Right renal pelvis (tissue), 4 donors: ENCODE data around the gene NKD2. TPM values are rescaled to one million over a fixed set of nuclear protein-coding genes. Genes with fewer than 3 reads are reported as not detected.
"Not testable (repeated sequence)": the region's sequence is repeated elsewhere in the genome, so short reads cannot be mapped to it uniquely, and the experiment has no call there.

ENCODE experiments used
- DNase-seq, 4 donors: peaks; one replicate each; pipeline ENCODE4 v3.0.0-alpha.2; 2013; ENCODE audit warnings: low read depth in 4 of 4, low spot score in 3 of 4, missing footprints in 1 of 4
- polyA plus RNA-seq, 4 donors: library from polyadenylated mRNA; unstranded; fragments of 120-200 nt; gene quantifications; one replicate each; pipeline ENCODE4 v1.2.1, GENCODE V29; 2013; ENCODE audit not compliant: insufficient read length in 4 of 4

Gene NKD2
- polyA plus RNA-seq, 4 donors = 14.7 to 20.8 (median 16.9) TPM

GRCh38 chr5:999724-1000123 lies 8.9 kb upstream of the NKD2 start:
- no peak for DNase-seq

GRCh38 chr5:1000329-1000728 lies 8.3 kb upstream of the NKD2 start:
- DNase-seq = no peak

GRCh38 chr5:1000831-1001230 lies 7.8 kb upstream of the NKD2 start:
- not testable (repeated sequence) for DNase-seq

GRCh38 chr5:1001406-1002270 lies 7.0 kb upstream of the NKD2 start:
- no peak for DNase-seq

GRCh38 chr5:1002271-1002546 lies 6.4 kb upstream of the NKD2 start:
- DNase-seq = no peak

GRCh38 chr5:1002836-1003235 lies 5.8 kb upstream of the NKD2 start:
- DNase-seq = no peak

GRCh38 chr5:1003296-1003937 lies 5.2 kb upstream of the NKD2 start:
- DNase-seq = no peak

- DNase-seq = no peak
These were observed 3.9 kb upstream of the NKD2 start for GRCh38 chr5:1004461-1005248.

- DNase-seq = no peak
These were observed 3.3 kb upstream of the NKD2 start for GRCh38 chr5:1005249-1005851.

- DNase-seq = no peak
These were observed 2.5 kb upstream of the NKD2 start for GRCh38 chr5:1005904-1006655.

- no peak for DNase-seq
These were observed 1.9 kb upstream of the NKD2 start for GRCh38 chr5:1006656-1007071.

- no peak for DNase-seq
These were observed 1.4 kb upstream of the NKD2 start for GRCh38 chr5:1007221-1007680.

- no peak for DNase-seq
These were observed 736 bp upstream of the NKD2 start for GRCh38 chr5:1007681-1008450.

- DNase-seq = no peak
These were observed 968 bp downstream of the NKD2 start for GRCh38 chr5:1009359-1010180.

GRCh38 chr5:1010181-1010510 lies 1.5 kb downstream of the NKD2 start:
- no peak for DNase-seq

GRCh38 chr5:1010641-1011046 lies 2.0 kb downstream of the NKD2 start:
- no peak for DNase-seq

GRCh38 chr5:1011226-1011631 lies 2.6 kb downstream of the NKD2 start:
- no peak for DNase-seq

GRCh38 chr5:1011741-1012312 lies 3.2 kb downstream of the NKD2 start:
- DNase-seq = no peak
